Neural progenitor cell (in vitro differentiated cells): ENCODE measurements around the gene SEMA3B.

Experiments used
- EZH2 ChIP-seq: fragments of 200-600 bp; sonication (generic); IDR thresholded peaks from 2 replicates; pipeline ENCODE4 v1.6.1; 2017; ENCODE audit warnings: antibody characterized with exemption, mild to moderate bottlenecking, moderate library complexity
- EZH2phosphoT487 ChIP-seq: fragments of 200-600 bp; sonication (generic); IDR thresholded peaks from 2 replicates; pipeline ENCODE4 v1.6.1; 2017; ENCODE audit warnings: antibody characterized with exemption

- no peak for TF ChIP-seq EZH2phosphoT487
- no peak for TF ChIP-seq EZH2
Observed at GRCh38 chr3:50323614-50324199, 54.8 kb downstream of the SEMA3B start.
